Tibial artery (tissue), 4 donors: ENCODE data around the gene GAS7.

Experiments
- DNase-seq, 2 donors: peaks; one replicate each; pipeline ENCODE4 v3.0.0-alpha.2; 2019
- H3K27ac ChIP-seq, 2 donors: fragments of 200-600 bp; sonication (generic) in 1 of 2; 1 replicate in 1 of 2; 2 replicates in 1 of 2; pipeline ENCODE4 v1.5.1; 2018 to 2019; ENCODE audit warnings: mild to moderate bottlenecking in 1 of 2
- H3K27me3 ChIP-seq, 2 donors: fragments of 200-600 bp; sonication (generic) in 1 of 2; one replicate each; pipeline versions ENCODE4 v1.5.1 to v1.6.0; 2016 to 2019
- H3K36me3 ChIP-seq, 3 donors: fragments of 200-600 bp; sonication (generic) in 2 of 3; one replicate each; pipeline ENCODE4 v1.5.1; 2016 to 2019; ENCODE audit warnings: mild to moderate bottlenecking in 2 of 3
- H3K4me1 ChIP-seq, 4 donors: fragments of 200-600 bp; sonication (generic) in 2 of 4; 1 replicate in 3 of 4; 2 replicates in 1 of 4; pipeline ENCODE4 v1.5.1; 2016 to 2019
- H3K4me3 ChIP-seq, 2 donors: fragments of 200-600 bp; sonication (generic) in 1 of 2; 1 replicate in 1 of 2; 2 replicates in 1 of 2; pipeline ENCODE4 v1.5.1; 2018 to 2019; ENCODE audit warnings: mild to moderate bottlenecking in 2 of 2
- H3K9me3 ChIP-seq, 3 donors: fragments of 200-600 bp; sonication (generic) in 1 of 3; one replicate each; pipeline ENCODE4 v1.5.1; 2016 to 2019
- CTCF ChIP-seq, 2 experiments: fragments of 200-600 bp in 1 of 2; fragments of 450-650 bp in 1 of 2; IDR thresholded peaks; one replicate each; pipeline ENCODE4 v1.5.1; 2017 to 2019; ENCODE audit warnings: antibody characterized with exemption in 2 of 2, mild to moderate bottlenecking in 1 of 2, moderate library complexity in 1 of 2
- intact Hi-C: fragments of 100-400 bp; cut with DNase I; formaldehyde crosslinking; loops from one replicate; pipeline ENCODE4 v1.15.0; 2023; ENCODE audit warnings: low total_unique reads

The GAS7 gene

GRCh38 chr17:9999919-10000695 is 198.3 kb downstream of the GAS7 start:
- Histone ChIP-seq H3K9me3 (no peaks in the 10 kb centered on the region), H3K27me3 (no peaks in the 10 kb centered on the region), H3K4me1 (no peaks in the 10 kb centered on the region), H3K27ac (no peak overlapping the region), H3K4me3 (no peak overlapping the region), H3K36me3 (no peaks in the 10 kb centered on the region)
- no peak for TF ChIP-seq CTCF (IDR thresholded peaks at IDR 0.05)
- intact Hi-C loops = no loop called here
- peak in 1 of 2 donors; percentile 11 for DNase-seq

- no peak overlapping the region for H3K27ac ChIP-seq
- peak in 1 of 2 donors; percentile 9 for DNase-seq
These were observed 200.3 kb downstream of the GAS7 start for GRCh38 chr17:9998060-9998459.

GRCh38 chr17:9994761-9995160 is 203.6 kb downstream of the GAS7 start:
- TF ChIP-seq CTCF (IDR thresholded peaks at IDR 0.05) = no peak
- Histone ChIP-seq H3K4me3 (no peak overlapping the region), H3K9me3 (no peaks in the 10 kb centered on the region), H3K27me3 (no peaks in the 10 kb centered on the region), H3K27ac (no peak overlapping the region), H3K4me1 (no peaks in the 10 kb centered on the region), H3K36me3 (no peaks in the 10 kb centered on the region)
- peak in 1 of 2 donors; percentile 13 for DNase-seq
- intact Hi-C loops = no loop called here

More at GRCh38 chr17:9998060-9998459, 200.3 kb downstream of the GAS7 start:
- no peaks in the 10 kb centered on the region for H3K36me3 ChIP-seq
- TF ChIP-seq CTCF (IDR thresholded peaks at IDR 0.05) = no peak
- intact Hi-C loops = no loop called here
- H3K9me3 ChIP-seq = no peaks in the 10 kb centered on the region
- H3K27me3 ChIP-seq = no peaks in the 10 kb centered on the region
- no peaks in the 10 kb centered on the region for H3K4me1 ChIP-seq
- no peak overlapping the region for H3K4me3 ChIP-seq

- H3K27ac ChIP-seq = no peak overlapping the region
These were observed 206.6 kb downstream of the GAS7 start for GRCh38 chr17:9991796-9992195.

GRCh38 chr17:9991351-9991750 is 207.1 kb downstream of the GAS7 start:
- no peak for TF ChIP-seq CTCF (IDR thresholded peaks at IDR 0.05)

More at GRCh38 chr17:9991796-9992195, 206.6 kb downstream of the GAS7 start:
- no peak for TF ChIP-seq CTCF (IDR thresholded peaks at IDR 0.05)
- H3K27me3 ChIP-seq = no peaks in the 10 kb centered on the region
- H3K36me3 ChIP-seq = no peaks in the 10 kb centered on the region
- no peaks in the 10 kb centered on the region for H3K4me1 ChIP-seq
- H3K9me3 ChIP-seq = no peaks in the 10 kb centered on the region
- DNase-seq = no peak
- H3K4me3 ChIP-seq = no peak overlapping the region
- intact Hi-C loops = no loop called here

More at GRCh38 chr17:9991351-9991750, 207.1 kb downstream of the GAS7 start:
- no peaks in the 10 kb centered on the region for H3K9me3 ChIP-seq
- H3K27me3 ChIP-seq = no peaks in the 10 kb centered on the region
- no peaks in the 10 kb centered on the region for H3K4me1 ChIP-seq
- no peaks in the 10 kb centered on the region for H3K36me3 ChIP-seq
- H3K27ac ChIP-seq = no peak overlapping the region
- DNase-seq = no peak
- H3K4me3 ChIP-seq = no peak overlapping the region
- intact Hi-C loops = no loop called here
